Hematopoietic multipotent progenitor cell treated with erythropoietin and hydrocortisone succinate and interleukin-3 and kit ligand, for 4 days (in vitro differentiated cells): ENCODE results near the gene ANGPT4.
"Not testable (repeated sequence)": the region's sequence is repeated elsewhere in the genome, so short reads cannot be mapped to it uniquely, and the experiment has no call there.

Experiments
- DNase-seq: peaks from one replicate; pipeline ENCODE4 v3.0.0-alpha.2; 2015

Gene ANGPT4

GRCh38 chr20:872855-873520, 43.1 kb downstream of the ANGPT4 start:
- no peak for DNase-seq

GRCh38 chr20:871948-872347, 44.2 kb downstream of the ANGPT4 start:
- DNase-seq, result no peak

GRCh38 chr20:871436-871835, 44.7 kb downstream of the ANGPT4 start:
- DNase-seq, result no peak

GRCh38 chr20:870758-871157, 45.4 kb downstream of the ANGPT4 start:
- no peak for DNase-seq

- DNase-seq, result no peak
Measured at GRCh38 chr20:869606-870005, 46.5 kb downstream of the ANGPT4 start.

GRCh38 chr20:868279-868678, 47.9 kb downstream of the ANGPT4 start:
- no peak for DNase-seq

GRCh38 chr20:865440-865839, 50.7 kb downstream of the ANGPT4 start:
- no peak for DNase-seq

GRCh38 chr20:860891-861290, 55.2 kb downstream of the ANGPT4 start:
- no peak for DNase-seq

- DNase-seq, result no peak
Measured at GRCh38 chr20:859751-860231, 56.3 kb downstream of the ANGPT4 start.

- no peak for DNase-seq
Measured at GRCh38 chr20:858011-858410, 58.1 kb downstream of the ANGPT4 start.

- DNase-seq, result peak; percentile 59
Measured at GRCh38 chr20:856361-856775, 59.8 kb downstream of the ANGPT4 start.

GRCh38 chr20:855466-856360, 60.4 kb downstream of the ANGPT4 start:
- peak; percentile 44 for DNase-seq

GRCh38 chr20:854601-855000, 61.5 kb downstream of the ANGPT4 start:
- DNase-seq, result no peak

GRCh38 chr20:853406-853996, 62.6 kb downstream of the ANGPT4 start:
- no peak for DNase-seq

- DNase-seq, result not testable (repeated sequence)
Measured at GRCh38 chr20:848731-849130, 67.4 kb downstream of the ANGPT4 start.

- no peak for DNase-seq
Measured at GRCh38 chr20:848193-848592, 67.9 kb downstream of the ANGPT4 start.

GRCh38 chr20:846894-847278, 69.2 kb downstream of the ANGPT4 start:
- peak; percentile 89 for DNase-seq

GRCh38 chr20:845941-846893, 69.9 kb downstream of the ANGPT4 start:
- peak; percentile 71 for DNase-seq

GRCh38 chr20:845226-845868, 70.8 kb downstream of the ANGPT4 start:
- peak; percentile 56 for DNase-seq

GRCh38 chr20:844473-845225, 71.5 kb downstream of the ANGPT4 start:
- DNase-seq, result peak; percentile 98

GRCh38 chr20:843912-844311, 72.2 kb downstream of the ANGPT4 start:
- no peak for DNase-seq
